HepG2 (cell line): ENCODE results near the gene PANK2. TPM values are rescaled to one million over a fixed set of nuclear protein-coding genes. Genes with fewer than 3 reads are reported as not detected.

ENCODE experiments used
- CHCHD3 ChIP-seq: sonication (generic); formaldehyde crosslinking; IDR thresholded peaks from 2 replicates; pipeline ENCODE4 v1.8.0; 2022; ENCODE audit warnings: mild to moderate bottlenecking, missing genetic modification reagents, moderate library complexity
- CREB1 ChIP-seq, 2 experiments: fragments of 450-650 bp in 1 of 2; IDR thresholded peaks; 2 replicates each; pipeline ENCODE4 v1.6.1; 2016 to 2017; ENCODE audit warnings: control low read depth in 1 of 2, mild to moderate bottlenecking in 1 of 2, missing compliant biosample characterization in 1 of 2, missing genetic modification characterization in 1 of 2
- HMGXB4 ChIP-seq, 2 experiments: sonication (generic) in 1 of 2; formaldehyde crosslinking in 1 of 2; IDR thresholded peaks; 2 replicates each; pipeline versions ENCODE4 v1.4.0 to v1.6.1; 2018 to 2020; ENCODE audit warnings: missing genetic modification reagents in 2 of 2, borderline replicate concordance in 1 of 2, low read depth in 1 of 2, mild to moderate bottlenecking in 1 of 2, missing biosample characterization in 1 of 2
- HNF4A ChIP-seq: sonication (generic); formaldehyde crosslinking; IDR thresholded peaks from 2 replicates; pipeline ENCODE4 v1.4.0; 2020; ENCODE audit warnings: missing genetic modification reagents
- IRF1 ChIP-seq: sonication (generic); formaldehyde crosslinking; IDR thresholded peaks from 2 replicates; pipeline ENCODE4 v1.4.0; 2020; ENCODE audit warnings: low read depth, mild to moderate bottlenecking, missing genetic modification reagents
- NFIB ChIP-seq: sonication (generic); formaldehyde crosslinking; IDR thresholded peaks from 2 replicates; pipeline ENCODE4 v1.9.0; 2021; ENCODE audit warnings: missing genetic modification reagents, mild to moderate bottlenecking, borderline replicate concordance
- PAXIP1 ChIP-seq: sonication (generic); formaldehyde crosslinking; conservative IDR thresholded peaks from 2 replicates; pipeline ENCODE4 v1.4.0; 2020; ENCODE audit warnings: mild to moderate bottlenecking, missing genetic modification reagents, moderate library complexity
- STAT6 ChIP-seq: sonication (generic); formaldehyde crosslinking; IDR thresholded peaks from 2 replicates; pipeline ENCODE4 v1.4.0; 2020; ENCODE audit warnings: missing genetic modification reagents, mild to moderate bottlenecking, borderline replicate concordance
- ZBTB40 ChIP-seq, 2 experiments: fragments of 450-650 bp in 1 of 2; sonication (generic) in 1 of 2; formaldehyde crosslinking in 1 of 2; IDR thresholded peaks; 2 replicates each; pipeline versions ENCODE4 v1.6.1 to v1.8.0; 2016 to 2022; ENCODE audit warnings: antibody characterized with exemption in 1 of 2, mild to moderate bottlenecking in 1 of 2, missing genetic modification reagents in 1 of 2
- polyA plus RNA-seq, 8 experiments: library from polyadenylated mRNA; depleted of rRNA in 3 of 8; stranded (reverse) in 7 of 8; unstranded in 1 of 8; fragments of >200 nt; fragmentation: Illumina TruSeq in 4 of 8; extraction: Trizol in 4 of 8; gene quantifications; 2 replicates each; pipeline versions ENCODE4 v1.2.1 to v1.2.3, GENCODE V29; 2011 to 2016; ENCODE audit warnings: low read depth in 4 of 8, missing spikeins in 1 of 8, mixed read lengths in 1 of 8; ENCODE audit not compliant: insufficient read depth in 1 of 8
- total RNA-seq, 5 experiments: library from RNA; depleted of rRNA; stranded (reverse); fragments of >200 nt; fragmentation: Illumina TruSeq; extraction: Trizol; gene quantifications; 2 replicates each; pipeline ENCODE4 v1.2.3, GENCODE V29; 2016; ENCODE audit warnings: low read depth in 1 of 5

The PANK2 gene
- total and polyA plus RNA-seq, 2 of the 13 experiments (the other 11 are each of a cell fraction or from before 2014, with no cell fraction given), result 39.2 to 123 TPM

- TF ChIP-seq HNF4A (CRISPR knock-in tag) (peak; percentile 45; the same call in 1 of the 2 replicates), NFIB (CRISPR knock-in tag) (no peak), CREB1 (IDR thresholded peaks at IDR 0.05) (peak; percentile 80), CREB1 (CRISPR knock-in tag; IDR thresholded peaks at IDR 0.05) (no peak), HMGXB4 (CRISPR knock-in tag; IDR thresholded peaks at IDR 0.05; ENCODE audit: borderline replicate concordance in 1 of 2, low read depth in 1 of 2) (peak in 1 of 2 experiments; percentile 43; a peak in 1 of 4 replicates), IRF1 (CRISPR knock-in tag) (no peak), CHCHD3 (CRISPR knock-in tag) (no peak), PAXIP1 (CRISPR knock-in tag) (peak; percentile 46), STAT6 (no peak), ZBTB40 (IDR thresholded peaks at IDR 0.05) (no peak), ZBTB40 (CRISPR knock-in tag; IDR thresholded peaks at IDR 0.05) (0 out of 2 replicates have a peak, but pooled peaks have one; percentile 20)
Observed at GRCh38 chr20:3843490-3843889, 45.7 kb upstream of the PANK2 start (continued).
